NCI-H446 (cell line): ENCODE results near the gene GMPPA.

ENCODE experiments used
- DNase-seq, 2 experiments: peaks; one replicate each; lab custom pipeline; 2025; lab: John Stamatoyannopoulos, UW

Gene GMPPA

DNA sequence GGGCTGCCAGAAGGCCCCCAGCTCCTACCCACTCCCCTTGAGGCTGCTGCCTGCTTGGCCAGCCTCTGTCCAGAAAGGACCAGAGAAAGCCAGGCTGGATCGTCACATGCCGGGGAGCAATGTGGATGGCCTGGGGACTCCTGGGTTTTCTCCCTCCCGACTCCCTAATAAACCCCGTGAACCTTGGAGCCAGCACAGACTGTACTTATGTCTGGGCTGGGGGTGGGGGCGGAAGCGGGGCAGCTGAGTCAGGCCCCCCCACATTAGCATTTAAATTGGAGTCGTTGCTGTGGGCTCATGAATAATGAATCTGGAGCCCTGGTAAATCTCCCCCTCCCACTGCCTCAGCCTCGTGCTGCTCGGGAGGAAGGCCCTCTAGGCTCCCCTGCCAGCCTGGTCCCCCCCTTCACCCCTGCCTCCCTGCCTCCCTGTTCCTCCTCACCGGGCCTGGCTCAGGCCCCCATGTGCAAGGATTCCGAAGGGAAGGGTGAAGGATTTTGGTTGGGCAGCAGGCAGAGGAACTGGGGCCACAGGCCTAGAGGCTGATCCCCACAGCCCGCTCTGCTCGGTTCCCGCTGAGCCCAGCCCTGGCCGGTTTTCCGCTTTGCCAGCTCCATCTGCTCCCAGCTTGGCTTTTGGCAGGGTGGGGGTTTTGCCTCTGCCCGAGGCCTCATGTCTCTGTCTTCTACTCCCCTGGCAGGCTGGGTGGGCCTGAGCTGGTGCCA lies 8.3 kb downstream of the GMPPA start:
- DNase-seq: peak; percentile 89 to 97

DNA sequence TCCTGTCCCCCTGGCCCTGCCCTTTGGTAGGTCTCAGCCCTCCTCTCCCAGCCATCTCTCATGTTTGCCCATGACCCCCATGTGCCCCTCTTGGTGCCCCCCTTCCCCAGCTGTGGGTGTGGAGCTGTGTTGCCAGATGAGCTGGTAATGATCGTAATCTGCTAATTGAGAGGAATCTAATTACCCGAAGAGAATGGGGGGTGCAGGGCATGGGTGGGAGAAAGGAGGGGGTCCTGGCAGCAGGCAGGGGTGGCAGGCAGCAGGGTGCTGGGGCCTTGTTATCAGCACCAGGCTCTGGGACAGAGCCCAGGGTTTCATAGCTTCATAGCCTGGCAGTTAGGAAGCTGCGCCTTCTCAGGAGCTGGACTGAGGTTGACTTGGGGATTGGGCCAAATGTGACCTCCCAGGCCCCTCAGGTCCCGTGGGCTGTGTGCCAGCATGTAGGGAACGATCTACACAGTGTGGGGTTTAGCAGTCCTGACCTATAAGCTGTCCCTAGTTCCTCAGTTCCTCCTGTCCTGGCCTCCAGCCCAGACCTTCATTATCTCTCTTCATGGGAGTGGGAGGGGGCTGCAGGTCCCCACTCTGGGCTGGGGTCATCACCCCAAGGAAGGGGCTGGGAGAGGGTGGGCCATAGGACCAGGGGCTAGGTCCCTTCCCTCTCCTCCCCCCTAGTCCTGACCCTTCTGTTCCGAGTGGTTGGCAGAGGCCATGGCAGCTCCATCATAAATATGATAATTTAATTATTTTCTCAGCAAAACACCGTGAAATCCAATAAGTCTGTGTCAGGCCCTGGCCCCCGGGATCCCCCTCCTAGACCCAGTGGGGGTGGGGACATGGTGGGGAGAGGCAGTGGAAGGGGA lies 9.1 kb downstream of the GMPPA start:
- DNase-seq: peak; percentile 75 to 81

DNA sequence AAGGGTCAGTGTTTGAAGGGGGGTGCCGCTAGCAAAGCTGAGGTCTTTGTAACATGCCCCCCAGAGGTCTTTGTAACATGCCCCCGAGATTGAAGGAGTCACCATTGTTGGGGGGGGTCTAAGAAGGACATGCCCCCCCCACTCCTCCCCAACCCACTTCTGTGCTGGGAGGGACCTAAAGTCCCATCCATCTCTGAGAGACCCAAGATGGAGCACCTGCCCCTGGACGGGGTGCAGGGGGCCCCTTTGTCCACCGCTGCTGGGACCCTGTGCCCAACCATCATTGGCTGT lies 9.7 kb downstream of the GMPPA start:
- peak; percentile 71 for DNase-seq

DNA sequence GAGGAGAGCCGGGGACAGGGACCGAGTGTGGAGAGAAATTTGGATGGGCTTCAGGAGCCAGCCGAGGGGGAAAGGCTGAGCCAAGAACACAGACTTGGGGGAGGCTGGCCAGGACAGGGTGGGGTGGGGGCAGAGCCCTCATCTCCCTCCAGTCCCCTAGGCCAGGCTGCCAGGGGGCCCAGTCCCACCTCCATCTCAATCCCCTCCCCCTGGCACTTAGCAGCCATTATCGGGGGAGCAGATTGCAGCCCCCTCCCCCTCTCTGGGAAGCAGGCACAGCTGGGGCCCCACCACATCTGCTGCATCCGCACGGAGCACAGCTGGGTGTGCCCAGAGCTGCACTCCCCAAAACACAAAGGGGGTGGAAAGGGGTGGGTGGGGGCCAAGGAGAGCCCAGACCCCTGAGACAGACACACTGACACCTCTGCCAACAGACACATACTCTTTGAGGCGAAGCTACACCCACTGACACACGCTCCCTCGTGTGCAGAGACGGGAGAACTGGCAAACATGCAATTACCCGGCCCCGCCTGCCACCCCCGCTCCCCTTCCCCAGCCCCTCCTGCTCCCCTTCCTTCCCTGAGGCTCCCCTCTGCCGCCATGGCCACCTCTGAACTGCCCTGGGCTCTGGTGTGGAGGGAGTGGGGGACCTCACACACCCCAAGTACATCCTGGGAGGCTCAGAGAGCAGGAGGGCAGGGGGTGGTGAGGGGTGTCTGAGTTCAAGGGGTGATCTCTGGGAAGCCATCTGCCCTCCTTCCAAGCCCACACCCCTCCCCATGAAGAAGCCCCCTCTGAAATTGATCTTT lies 10.5 kb downstream of the GMPPA start:
- peak; percentile 56 to 88 for DNase-seq

DNA sequence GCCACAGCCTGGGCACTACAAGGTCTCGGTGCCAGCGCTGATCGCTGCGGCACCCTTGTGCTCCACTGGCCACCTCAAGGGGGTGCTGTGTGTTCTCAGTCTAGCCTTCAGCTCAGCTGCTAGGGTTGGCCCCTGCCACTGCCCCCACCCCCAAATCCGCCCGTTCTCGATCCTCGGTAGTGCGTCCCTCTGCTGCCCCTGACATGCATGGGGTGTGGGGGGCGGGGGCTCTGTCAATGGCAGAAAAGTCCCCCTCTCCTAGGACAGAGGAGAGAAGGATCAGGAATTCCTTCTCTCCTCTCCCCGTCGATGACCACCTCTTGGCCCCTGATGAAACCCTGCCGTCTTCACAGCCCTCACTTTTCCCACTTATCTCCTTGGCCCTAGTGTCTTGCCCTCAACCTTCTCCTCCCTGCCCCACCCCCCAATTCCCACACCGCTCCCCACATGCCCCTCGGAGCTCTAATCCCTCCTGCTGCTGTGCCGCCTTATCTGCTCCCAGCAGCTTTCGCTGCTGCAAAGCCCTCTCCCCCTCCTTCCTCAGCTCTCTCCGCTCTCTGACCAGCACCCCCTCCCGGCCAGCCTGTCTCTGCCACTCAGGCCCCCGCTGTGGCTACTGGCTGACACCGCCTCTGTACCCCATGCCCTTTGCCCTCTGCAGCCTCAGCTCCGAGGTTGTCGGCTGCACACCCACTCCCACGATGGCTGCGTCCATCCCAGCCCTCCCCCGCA lies 11.3 kb downstream of the GMPPA start:
- peak; percentile 20 to 68 for DNase-seq

DNA sequence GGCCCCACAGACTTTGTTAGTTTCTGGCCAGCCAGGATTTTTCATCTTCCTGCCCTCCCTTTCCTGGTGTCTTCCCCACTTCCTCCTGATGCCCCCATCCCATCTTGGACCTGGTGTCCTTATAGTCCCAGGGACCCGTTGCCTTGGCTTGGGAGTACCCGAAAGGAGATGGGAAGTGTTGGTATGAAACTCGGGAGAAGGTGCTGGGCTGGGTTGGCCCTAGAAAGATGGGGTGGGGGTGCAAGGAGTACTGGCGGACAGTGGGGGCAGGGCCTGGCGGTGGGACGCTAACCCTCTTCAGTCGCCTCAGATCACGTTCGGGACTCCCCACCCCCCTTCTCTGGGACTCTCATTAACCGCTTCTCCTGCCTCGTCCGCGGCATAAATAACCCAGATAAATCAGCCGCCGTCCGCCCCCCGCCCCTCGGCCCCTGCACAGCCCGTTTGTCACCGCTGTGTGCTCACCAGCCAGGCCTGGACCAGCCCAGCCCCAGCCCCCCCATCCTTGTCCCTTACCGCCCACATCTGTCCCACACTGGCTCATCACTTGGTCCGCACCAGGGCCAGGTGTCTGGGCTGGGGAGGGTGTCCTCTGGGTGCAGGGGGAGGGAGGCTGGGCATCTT lies 11.9 kb downstream of the GMPPA start:
- no peak for DNase-seq

DNA sequence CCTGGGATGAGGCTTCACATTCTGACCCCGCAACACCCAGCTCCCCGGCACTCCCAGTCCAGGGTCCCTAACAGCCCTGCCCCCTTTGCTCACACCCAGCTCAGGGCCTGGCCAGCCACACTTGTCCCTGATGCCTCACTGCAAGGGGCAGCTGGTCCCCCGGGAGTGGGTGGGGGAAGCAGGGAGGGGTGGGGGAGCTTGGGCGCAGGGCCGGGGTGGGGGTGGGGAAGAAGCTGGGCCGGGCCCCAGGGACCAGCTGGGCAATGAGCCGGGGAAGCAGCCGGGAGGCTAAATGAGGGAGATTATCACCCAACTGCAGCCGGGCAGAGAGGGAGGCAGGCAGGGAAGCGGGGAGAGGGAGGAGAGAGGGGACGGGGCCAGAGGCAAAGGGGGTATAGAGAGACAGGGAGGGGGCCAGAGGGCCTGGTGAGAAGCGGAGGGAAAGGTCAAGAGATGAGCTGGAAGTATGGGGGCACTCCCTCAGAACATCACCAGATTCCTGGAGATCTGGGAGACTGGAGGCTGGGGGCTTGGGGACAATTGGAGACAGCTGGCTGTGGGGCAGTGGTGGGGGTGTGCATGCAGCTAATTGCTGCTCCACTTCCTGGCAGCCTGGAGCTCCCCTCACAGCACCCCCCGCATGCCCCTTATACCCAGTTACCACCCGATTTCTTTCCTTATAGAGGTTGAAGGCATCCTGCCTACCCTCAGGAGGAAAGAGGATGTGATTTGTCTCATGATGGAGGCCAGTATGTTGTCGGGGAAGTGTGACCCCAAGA lies 13.0 kb downstream of the GMPPA start:
- DNase-seq: peak in 1 of 2 experiments; percentile 19

DNA sequence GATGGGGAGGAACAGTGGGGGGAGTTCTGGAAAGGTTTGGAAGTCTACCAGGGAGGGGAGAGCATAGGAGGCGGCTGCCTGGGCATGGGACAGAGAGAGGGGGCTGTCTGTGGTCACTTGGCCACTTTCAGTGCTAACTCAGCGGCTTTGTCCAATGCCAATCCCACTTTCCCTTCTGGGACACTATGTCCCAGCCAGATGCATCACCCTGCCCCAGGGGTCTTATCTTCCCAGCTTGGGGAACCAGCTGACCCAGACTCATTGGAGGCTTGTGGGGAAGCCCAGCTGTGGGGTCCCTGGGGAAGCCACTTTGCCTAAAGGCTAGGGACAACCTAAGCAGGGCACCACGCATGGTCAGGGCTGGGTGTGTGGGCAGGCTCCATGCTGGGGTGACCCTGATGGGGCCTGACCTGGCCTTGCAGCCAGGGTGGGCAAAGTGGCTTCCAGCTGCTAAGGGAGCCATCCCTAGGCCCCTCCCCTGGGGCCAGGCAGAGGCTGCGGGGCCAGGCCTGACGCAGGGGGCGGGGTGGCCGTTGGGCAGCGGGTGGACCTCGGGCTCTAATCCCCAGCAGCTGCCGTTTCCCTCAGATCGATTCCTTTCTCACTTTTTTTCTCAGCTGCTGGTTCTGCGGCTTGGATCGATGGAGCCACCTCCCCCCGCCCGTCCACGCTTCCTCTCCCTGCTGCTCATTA lies 14.0 kb downstream of the GMPPA start:
- no peak for DNase-seq

DNA sequence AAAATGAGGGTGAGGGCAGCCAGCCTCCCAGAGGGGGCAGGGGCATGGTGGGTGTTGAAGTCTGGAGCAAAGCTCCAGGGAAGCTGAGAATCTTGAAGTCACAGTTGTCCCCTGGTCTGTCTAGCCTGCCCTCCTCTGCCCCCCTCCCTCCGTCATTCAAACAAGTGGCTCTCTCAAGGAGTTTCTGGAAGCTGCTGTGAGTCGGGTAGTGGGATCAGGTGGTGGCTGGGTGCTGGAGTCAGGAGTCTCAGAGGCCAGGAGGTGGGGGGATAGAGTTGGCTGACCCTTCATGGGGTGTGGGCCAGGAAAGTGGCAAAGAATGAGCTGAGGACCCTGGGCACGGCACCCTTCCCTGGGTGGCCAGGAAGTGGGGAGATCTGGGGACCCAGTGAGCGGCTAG lies 15.1 kb downstream of the GMPPA start:
- DNase-seq: no peak

DNA sequence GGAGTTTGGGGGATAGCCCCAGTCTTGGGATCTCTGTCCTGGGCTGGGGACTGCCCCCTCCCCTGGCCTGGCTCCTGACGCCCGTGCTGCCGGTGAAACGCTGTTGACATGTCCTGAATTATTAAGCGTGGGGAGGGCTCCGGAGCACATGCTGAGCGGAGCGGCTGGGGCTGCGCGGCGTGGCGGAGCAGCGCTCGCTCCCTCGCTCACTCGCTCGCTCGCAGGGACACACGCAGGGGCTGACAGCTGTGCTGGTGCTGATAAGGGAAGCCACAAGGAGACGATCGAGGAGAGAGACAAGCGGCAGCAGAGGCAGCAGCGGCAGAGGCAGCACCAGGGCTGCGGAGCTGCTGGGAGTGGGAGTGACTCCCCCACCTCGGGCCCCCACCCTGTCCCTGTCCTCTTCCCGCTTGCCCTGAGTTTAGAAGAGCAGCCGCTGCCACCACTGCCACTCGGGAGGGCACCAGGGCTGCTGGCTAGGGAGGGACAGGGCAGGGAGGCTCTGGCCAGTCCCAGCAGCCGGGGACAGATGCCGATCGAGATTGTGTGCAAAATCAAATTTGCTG lies 15.6 kb downstream of the GMPPA start, which contains the start of gene ASIC4:
Gene ASIC4, plus strand, starts transcription at position 287 of the 566 bp plus-strand sequence. Its CDS starts 243 bp downstream, at position 530.
- DNase-seq: no peak

DNA sequence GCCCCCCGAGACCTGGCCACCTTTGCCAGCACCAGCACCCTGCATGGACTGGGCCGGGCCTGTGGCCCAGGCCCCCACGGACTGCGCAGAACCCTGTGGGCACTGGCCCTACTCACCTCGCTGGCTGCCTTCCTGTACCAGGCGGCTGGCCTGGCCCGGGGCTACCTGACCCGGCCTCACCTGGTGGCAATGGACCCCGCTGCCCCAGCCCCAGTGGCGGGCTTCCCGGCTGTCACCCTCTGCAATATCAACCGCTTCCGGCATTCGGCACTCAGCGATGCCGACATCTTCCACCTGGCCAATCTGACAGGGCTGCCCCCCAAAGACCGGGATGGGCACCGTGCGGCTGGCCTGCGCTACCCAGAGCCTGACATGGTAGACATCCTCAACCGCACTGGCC lies 16.1 kb downstream of the GMPPA start:
- no peak for DNase-seq

DNA sequence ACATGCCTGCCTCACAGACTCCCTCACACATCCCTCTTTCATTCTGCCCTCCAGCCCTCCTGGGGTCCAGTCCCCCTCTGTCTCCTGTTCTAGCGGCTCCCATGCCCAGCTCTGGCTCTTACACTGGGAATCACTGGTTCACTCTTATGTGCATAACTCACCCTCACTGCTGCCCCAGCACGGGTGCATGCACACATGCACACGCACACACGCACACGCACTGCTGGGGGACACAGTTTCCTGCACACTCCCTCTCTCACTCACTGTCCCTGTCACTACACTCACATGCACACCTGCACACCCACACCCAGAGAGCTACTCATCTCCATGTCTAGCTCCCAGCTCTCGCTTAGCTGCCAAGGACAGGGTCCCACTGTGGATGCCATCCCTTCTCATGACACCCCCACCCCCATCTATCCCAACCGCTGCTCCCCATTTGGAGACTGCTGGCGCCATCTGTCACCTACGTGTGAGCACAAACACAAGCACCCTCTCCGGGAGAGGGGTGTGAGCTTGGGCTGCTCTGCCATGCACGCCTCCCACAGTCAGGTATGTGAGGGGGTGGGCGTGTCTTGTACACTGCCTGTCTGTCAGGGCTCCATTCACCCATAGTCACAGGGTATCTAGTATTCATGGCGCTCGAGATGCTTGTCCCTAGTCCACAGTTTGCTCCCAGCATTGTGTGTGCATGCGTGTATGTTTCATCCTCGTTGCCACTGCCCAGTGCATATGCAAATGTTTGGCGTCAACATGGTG lies 17.4 kb downstream of the GMPPA start:
- no peak for DNase-seq

DNA sequence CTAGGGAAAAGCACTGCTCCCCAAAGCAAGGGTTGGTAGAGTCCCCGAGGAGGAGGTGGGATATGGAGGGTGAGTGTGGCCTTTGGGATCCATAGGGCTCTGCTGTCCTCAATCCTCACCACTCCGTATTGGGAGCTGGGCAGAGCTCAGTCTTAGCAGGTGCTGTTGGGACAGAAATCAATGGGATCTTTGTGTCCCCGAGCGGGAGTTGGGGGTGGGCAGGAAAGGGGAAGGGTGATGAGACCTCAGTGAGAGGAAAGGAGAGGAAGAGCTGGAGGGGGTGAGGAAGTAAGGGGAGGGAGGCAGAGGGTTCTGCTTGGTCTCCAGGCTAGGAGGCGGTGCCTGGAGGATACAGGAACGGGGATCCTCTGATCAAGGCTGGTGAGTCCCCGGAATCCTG lies 18.2 kb downstream of the GMPPA start:
- no peak for DNase-seq

DNA sequence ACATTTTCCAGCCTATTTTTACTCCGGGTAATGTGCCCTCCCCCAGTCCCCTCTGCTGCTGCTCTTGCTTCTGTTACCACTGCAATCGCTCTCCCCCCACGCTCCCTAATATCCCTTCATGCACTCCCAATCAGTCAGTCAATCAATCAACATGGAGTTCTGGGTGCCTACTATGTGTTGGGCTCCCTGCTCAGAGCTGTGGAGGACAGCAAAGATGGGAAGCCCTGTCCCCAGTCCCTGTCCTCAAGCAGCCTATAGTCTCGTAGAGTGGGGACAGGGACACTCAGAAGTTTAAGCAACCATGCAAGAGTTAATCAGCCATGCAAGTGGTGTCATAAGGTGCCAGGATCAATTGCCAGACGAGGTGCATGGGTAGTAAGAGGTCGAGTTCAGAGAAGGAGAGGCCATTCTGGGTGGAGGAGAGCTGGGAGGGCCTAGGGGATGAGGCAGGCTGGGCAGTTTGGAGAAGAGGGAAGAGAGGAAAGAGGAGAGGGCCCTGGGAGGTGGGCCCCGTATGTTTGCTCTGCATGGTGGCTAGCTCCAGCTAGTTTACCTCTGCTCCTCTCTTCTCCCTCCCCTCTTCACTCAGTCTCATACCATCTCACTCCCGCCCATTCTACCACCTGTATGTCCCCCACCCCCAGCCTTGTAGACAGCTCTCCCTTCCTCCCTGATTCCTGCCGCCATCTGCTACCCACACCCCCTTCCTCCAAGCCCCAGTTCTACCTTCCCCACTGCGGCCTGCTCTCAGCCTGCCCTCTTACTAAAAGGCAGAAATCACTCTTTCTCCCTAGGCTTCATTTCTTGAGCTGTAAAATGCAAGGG lies 19.5 kb downstream of the GMPPA start:
- no peak for DNase-seq

DNA sequence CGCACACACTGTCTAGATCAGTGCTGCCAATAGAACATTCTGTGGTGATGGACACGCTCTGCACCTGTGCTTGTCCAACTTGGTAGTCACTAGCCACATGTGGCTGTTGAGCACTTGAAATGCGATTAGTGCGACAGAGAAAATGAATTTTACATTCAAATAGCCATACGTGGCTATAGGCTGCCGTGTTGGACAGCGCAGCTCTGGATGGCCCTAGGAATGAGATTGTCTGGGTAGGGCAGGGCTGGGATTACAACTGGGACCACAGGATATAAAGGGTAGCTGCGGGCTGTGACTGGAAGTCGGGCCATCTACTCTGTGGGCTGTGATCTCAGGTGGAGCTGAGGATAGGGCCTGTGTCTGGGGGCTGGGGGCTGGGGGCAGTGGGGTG lies 20.8 kb downstream of the GMPPA start:
- no peak for DNase-seq

DNA sequence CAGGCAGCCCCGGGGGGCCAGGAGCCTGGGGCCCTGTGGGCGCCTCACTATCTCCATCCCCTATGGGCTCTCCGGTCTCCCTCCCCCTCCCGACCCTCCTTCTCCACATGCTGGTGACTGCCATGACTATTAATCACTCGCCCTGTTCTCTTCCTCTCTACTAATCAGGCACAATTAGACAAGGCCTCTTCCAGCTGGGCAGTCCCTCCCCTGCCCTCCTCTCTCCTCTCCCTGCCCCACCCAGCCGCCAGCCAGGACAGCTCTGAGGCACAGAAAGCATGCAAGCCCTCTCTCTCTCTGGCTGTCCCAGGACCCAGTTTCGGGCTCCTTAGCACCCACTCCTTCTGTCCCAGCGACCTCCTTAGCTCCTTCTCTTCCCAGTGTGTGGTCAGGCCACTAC lies 21.4 kb downstream of the GMPPA start:
- DNase-seq: no peak

DNA sequence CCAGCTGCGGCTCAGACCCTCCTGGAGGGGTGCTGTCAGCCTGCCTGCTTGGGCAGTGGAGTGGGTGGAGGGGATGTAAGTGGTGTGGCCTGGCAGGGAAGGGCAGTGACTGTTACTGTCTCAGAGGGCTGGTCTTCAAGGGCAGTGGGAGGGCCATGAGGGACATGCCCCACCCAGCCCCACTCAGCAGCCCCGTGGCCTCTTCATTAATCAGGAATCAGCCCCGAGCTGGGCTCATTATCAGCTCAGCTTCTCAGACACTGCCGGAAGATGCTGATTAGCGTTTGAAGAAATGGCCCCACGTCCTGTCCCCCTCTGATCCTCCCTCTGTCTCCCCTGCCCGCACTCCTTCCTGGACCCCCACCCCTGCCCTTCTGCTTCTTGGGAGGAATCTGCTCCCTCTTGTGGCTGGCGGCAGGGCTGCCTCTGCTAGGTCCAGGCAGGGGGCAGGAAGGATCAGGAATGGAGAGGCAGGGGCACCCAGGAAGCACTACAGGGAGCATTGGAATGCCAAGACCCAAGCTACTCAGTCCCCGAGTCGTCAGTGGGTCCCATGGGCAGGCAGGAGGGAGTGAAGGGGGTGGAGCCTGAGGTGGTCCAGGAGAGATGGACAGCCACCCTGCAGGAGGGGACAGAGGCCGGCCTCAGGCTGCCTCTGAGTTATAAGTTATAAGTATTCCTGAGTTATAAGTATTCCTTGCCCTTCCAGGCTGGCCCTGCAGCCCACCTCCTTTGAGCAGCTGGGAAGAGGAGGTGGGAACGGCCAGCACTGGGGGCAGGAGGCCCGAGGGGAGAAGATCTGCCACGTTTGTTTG lies 22.6 kb downstream of the GMPPA start:
- DNase-seq: peak; percentile 32 to 36
